WERI-Rb-1 (cell line): ENCODE data around the gene SIM2.

Source experiments
- DNase-seq: peaks from one replicate; pipeline ENCODE4 v3.0.0-alpha.2; 2020
- H3K27ac ChIP-seq: fragments of 250-450 bp; sonication (Bioruptor Pico); 2 replicates; pipeline ENCODE4 v1.5.1; 2020; ENCODE audit warnings: mild to moderate bottlenecking, moderate library complexity
- H3K27me3 ChIP-seq: fragments of 250-450 bp; sonication (Bioruptor Pico); 2 replicates; pipeline ENCODE4 v1.5.1; 2021; ENCODE audit warnings: mild to moderate bottlenecking, low read depth, moderate library complexity; ENCODE audit not compliant: insufficient read depth, severe bottlenecking
- H3K36me3 ChIP-seq: fragments of 250-450 bp; sonication (Bioruptor Pico); 2 replicates; pipeline ENCODE4 v1.5.1; 2020; ENCODE audit warnings: mild to moderate bottlenecking, moderate library complexity
- H3K4me3 ChIP-seq: 2 replicates; pipeline ENCODE4 v1.5.1; 2011; ENCODE audit warnings: low read depth, mild to moderate bottlenecking, control low read depth, low read length
- H3K9me3 ChIP-seq: fragments of 250-450 bp; sonication (Bioruptor Pico); 2 replicates; pipeline ENCODE4 v1.5.1; 2021; ENCODE audit warnings: mild to moderate bottlenecking, moderate library complexity; ENCODE audit not compliant: severe bottlenecking
- TF ChIP-seq, protein P1 (sequence below): IDR thresholded peaks from 2 replicates; pipeline ENCODE4 v1.5.1; 2011; ENCODE audit warnings: low read depth, mild to moderate bottlenecking, control low read depth, inconsistent platforms, low read length

SIM2 gene

DNA sequence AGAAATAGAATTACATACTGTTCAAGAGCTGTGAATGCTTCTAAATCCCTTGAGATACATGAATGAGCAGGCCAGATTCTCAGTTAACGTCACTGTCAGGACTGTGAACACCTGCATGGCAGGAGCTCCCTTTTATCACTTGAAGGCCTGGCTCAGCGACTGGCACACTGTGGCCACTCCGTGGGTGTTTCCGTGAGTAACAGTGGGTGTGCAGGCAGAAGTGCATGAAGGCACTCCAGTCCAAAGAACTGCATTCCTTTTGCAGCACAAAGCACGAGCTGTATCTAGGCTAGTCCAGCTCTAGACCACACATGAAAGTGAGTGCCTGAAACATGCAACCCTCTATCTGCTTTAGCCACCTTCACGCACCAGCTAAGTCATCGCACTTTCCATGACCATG is 9.6 kb upstream of the SIM2 start:
- Histone ChIP-seq H3K36me3 (no peaks in the 10 kb centered on the region), H3K27ac (no peak overlapping the region), H3K9me3 (no peaks in the 10 kb centered on the region), H3K4me3 (no peak overlapping the region), H3K27me3 (peaks cover 52% of the 10 kb centered on the region)
- TF ChIP-seq, protein P1, sequence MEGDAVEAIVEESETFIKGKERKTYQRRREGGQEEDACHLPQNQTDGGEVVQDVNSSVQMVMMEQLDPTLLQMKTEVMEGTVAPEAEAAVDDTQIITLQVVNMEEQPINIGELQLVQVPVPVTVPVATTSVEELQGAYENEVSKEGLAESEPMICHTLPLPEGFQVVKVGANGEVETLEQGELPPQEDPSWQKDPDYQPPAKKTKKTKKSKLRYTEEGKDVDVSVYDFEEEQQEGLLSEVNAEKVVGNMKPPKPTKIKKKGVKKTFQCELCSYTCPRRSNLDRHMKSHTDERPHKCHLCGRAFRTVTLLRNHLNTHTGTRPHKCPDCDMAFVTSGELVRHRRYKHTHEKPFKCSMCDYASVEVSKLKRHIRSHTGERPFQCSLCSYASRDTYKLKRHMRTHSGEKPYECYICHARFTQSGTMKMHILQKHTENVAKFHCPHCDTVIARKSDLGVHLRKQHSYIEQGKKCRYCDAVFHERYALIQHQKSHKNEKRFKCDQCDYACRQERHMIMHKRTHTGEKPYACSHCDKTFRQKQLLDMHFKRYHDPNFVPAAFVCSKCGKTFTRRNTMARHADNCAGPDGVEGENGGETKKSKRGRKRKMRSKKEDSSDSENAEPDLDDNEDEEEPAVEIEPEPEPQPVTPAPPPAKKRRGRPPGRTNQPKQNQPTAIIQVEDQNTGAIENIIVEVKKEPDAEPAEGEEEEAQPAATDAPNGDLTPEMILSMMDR = no peak
- DNase-seq = no peak

GRCh38 chr21:36690628-36691554 is 8.0 kb upstream of the SIM2 start:
- TF ChIP-seq, protein P1 = no peak
- no peak for DNase-seq
- Histone ChIP-seq H3K36me3 (no peaks in the 10 kb centered on the region), H3K4me3 (no peak overlapping the region), H3K27ac (no peak overlapping the region), H3K27me3 (peaks cover 68% of the 10 kb centered on the region), H3K9me3 (no peaks in the 10 kb centered on the region)

GRCh38 chr21:36691555-36692041 is 7.3 kb upstream of the SIM2 start:
- TF ChIP-seq, protein P1 = no peak
- Histone ChIP-seq H3K27ac (no peak overlapping the region), H3K4me3 (no peak overlapping the region), H3K36me3 (no peaks in the 10 kb centered on the region), H3K27me3 (peaks cover 75% of the 10 kb centered on the region), H3K9me3 (peaks cover under 1% of the 10 kb centered on the region)
- DNase-seq = no peak

DNA sequence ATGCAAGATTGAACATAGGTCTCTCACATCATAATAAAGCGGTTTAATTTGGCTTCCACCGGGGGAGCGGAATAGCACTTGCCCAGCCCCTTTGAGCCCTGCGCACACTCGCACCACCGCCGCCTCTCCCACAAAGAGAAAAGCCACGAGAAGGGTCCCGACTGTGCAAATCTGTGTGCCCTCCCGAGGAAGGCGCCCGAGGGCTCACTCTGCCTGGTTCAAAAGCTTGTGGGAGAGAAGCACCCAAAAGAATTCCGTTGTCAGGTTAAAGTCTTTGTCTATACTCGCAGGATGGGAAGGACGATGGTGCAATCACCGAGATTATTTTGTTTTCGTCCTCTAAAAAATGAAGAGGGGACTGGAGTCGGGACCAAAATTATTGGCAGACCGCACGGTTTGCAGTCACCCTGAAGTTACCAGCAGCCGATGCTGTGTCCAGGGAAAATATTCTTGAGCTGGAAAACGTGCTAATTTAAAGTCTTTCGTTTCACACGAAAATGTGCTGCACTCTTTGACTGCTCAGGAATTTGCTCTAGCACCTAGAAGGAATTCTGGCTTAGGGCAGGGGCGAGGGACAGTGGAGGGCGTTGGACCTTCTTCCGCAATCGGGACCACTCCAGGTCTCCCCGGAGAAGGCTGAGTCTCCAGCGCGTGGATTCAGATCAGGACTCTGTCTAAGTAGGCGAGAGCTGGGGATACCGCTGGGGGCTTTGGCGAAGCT is 6.6 kb upstream of the SIM2 start:
- Histone ChIP-seq H3K27me3 (peaks cover 82% of the 10 kb centered on the region), H3K4me3 (peak overlapping the region; percentile 38), H3K9me3 (peaks cover 7% of the 10 kb centered on the region), H3K27ac (no peak overlapping the region), H3K36me3 (no peaks in the 10 kb centered on the region)
- TF ChIP-seq, protein P1 = no peak
- no peak for DNase-seq

- H3K9me3 ChIP-seq = peaks cover 9% of the 10 kb centered on the region
- TF ChIP-seq, protein P1 = peak; percentile 89
- peak overlapping the region; percentile 38 for H3K4me3 ChIP-seq
- H3K27me3 ChIP-seq = peaks cover 88% of the 10 kb centered on the region
- H3K27ac ChIP-seq = no peak overlapping the region
- no peaks in the 10 kb centered on the region for H3K36me3 ChIP-seq
- peak; percentile 45 for DNase-seq
Measured at GRCh38 chr21:36692835-36693488, 6.0 kb upstream of the SIM2 start.
